ENCODE results near the gene NR2E1.

Gene NR2E1

DNA sequence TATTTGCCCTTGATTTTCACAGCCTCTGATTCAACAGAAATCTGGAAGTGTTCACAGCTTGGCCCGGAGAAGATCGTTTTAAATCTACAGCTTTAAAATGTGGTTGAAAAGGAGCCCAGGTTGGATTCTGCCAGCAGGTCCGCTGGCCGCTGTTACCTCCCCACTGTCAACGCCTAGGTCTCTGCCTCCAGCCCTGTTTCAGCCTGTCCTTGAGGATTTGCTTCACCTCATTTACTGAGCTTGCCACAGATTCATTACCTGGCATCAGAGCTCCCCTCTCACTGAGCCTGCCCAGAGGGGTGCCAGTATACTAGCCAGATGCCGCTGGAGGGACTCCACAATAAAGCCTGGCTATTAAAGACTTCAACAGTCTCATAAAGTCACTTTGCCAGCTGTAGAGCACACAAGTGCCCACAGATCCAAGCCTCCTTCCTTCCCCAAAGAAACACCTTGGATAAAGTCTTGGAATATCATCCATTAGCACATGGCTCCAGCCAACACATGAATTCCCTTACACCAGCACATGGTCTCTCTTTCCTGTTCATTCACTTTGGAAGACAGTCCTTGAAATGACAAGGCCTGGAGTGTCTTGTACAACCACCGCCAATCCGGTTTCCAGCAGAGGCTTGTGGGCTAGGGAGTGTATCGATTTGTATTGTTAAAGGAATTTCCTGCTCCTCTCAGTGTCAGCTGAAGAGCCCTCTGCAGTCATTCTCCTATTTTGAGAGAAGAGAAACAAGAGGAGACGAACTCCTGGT is 9.5 kb upstream of the NR2E1 start:
- DNase-seq = no peak

- DNase-seq = no peak
Measured at GRCh38 chr6:108156938-108157233, 8.9 kb upstream of the NR2E1 start.

GRCh38 chr6:108157234-108157980 is 8.4 kb upstream of the NR2E1 start:
- no peak for DNase-seq

DNA sequence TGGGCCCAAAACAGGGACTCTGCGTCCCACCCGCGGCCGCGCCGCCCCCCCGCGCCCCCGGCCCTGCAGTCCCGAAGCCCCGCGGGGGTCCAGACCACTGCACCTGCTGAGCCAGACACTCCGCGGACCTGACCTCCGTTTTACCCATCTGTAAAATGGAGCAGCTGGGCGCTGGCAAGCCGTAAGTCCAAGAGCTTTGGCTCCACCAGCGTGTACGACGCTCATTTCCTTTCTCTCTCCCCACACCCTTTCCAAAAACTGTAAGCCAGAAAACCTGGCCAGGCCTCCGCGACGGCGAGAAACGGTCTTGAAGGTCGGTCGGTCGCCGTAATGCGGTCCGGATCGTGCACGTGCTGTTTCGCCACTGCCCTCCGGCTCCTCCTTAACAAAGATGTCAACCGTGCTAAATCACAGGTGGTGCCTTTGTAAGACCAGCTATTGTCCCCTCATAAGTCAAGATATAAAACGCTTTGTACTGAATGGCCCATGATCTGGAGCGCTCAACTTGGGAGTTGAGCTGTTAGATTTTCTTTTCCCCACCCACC is 7.8 kb upstream of the NR2E1 start:
- no peak for DNase-seq

- no peak for DNase-seq
Measured at GRCh38 chr6:108159981-108160380, 5.8 kb upstream of the NR2E1 start.

- DNase-seq = no peak
Measured at GRCh38 chr6:108161724-108162282, 4.0 kb upstream of the NR2E1 start.

DNA sequence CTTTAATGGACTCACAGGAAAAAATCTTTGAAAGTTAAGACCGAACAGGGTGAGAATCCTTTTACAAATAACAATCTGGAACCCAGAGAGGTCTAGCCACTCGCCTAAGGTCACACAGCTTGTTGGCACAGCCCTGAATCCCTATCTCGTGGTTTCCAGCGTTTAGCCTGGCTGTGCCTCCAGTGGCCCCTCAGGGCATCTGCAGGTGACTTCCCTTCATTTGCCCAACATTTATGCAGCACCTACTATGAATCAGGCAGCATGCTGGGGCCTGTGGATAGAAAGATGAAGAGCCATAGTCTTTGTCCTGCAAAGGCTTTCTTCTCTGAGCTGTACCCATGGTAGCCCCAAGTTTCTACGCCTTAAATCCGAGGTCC is 2.6 kb upstream of the NR2E1 start:
- no peak for DNase-seq

GRCh38 chr6:108163644-108164542 is 1.9 kb upstream of the NR2E1 start:
- DNase-seq = no peak

DNA sequence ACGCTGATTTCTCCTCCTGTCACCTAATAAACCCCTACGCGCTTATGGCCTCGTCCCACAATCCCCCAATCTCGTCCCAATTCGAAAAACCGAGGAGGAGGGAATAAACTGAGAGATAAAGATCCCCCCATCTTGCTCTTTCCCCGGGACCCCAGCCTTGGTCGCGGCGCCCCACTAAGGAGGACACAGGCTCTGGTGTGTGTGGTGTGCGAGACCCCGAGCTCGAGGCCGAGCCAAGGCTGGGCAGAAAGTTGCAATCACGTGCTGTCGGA is 1.3 kb upstream of the NR2E1 start:
- no peak for DNase-seq

DNA sequence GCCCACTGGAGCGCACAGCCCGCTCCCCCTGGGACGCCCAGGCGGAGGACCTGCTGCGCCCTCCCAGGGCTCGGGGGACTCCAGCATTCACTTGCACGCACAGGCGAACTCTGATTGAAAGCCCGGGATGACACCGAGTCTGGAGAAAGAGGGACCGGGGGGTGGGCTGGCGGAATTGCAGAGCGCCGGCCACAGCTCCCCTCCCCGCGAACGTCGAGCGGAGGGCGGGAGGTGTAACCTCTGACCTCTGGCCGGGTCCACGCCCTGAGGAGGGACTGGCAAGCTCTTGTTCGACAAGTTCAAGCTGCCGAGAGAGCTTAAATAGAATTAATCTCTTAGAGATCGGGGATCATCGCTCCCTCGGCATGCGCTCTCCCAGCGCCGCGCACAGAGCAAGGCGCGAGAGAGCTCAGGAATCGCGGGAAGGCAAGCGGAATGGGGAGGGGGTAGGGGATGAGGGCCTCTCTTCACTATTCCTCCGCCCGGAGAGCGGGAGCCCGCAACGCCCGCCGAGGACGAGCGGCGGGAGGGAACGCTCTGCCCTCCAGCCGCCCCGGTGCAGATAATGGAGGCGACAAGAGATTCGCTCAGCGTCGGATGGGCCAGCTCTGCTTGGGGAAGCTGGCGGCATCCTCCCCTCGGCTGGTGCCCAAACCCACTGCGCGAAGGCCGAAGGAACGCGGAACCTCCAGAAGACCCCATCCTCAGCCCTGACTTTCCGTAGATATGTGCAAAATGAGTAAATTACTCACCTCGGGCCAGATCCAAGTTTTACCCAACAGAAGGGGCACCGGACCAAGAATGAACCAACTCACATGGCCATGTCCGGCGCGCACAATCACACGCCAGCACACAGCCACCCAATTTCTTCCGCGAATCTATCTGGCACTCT is 761 bp upstream of the NR2E1 start:
- no peak for DNase-seq

DNA sequence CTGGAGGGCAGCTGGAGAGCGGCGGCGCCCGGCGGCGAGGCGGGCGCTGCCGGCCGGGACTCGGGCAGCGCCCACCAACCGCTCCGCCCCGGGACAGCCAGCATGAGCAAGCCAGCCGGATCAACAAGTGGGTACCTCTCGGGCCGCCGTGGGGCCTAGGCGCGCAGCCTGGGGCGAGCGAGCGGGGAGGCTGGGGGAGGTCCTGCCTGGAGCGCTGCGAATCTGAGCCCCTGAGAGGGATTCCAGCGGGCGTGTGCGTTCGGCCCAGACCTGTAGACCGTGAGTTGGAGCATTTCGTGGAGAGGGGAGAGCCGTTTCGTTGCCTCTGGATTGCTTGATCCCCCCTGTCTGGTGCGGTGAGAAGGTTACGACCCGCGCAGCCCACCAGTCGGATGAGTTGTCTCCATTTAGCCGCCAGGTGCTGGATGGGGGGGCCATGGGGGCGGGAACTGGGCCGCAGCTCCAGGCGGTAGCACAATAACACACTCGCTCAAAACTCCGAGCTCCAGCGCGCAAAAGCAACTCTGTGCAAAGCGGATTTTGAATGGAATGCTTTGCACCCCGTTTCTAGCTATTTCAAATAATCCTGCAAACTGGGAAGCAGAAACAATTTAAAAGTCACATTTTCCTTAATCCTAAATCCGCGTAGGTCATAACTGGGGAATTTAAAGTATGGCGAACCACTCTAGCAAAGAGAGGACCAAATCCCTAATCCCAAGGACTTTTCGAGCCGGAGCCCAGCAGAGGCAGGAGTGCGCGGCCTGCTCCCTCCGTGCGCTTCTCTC is 1.0 kb downstream of the NR2E1 start:
- no peak for DNase-seq

- DNase-seq = no peak
Measured at GRCh38 chr6:108167449-108168089, 1.7 kb downstream of the NR2E1 start.

GRCh38 chr6:108168090-108168463 is 2.3 kb downstream of the NR2E1 start:
- DNase-seq = no peak

- peak; percentile 27 for DNase-seq
Measured at GRCh38 chr6:108168501-108169463, 3.0 kb downstream of the NR2E1 start.

- no peak for DNase-seq
Measured at GRCh38 chr6:108169464-108170331, 3.9 kb downstream of the NR2E1 start.

DNA sequence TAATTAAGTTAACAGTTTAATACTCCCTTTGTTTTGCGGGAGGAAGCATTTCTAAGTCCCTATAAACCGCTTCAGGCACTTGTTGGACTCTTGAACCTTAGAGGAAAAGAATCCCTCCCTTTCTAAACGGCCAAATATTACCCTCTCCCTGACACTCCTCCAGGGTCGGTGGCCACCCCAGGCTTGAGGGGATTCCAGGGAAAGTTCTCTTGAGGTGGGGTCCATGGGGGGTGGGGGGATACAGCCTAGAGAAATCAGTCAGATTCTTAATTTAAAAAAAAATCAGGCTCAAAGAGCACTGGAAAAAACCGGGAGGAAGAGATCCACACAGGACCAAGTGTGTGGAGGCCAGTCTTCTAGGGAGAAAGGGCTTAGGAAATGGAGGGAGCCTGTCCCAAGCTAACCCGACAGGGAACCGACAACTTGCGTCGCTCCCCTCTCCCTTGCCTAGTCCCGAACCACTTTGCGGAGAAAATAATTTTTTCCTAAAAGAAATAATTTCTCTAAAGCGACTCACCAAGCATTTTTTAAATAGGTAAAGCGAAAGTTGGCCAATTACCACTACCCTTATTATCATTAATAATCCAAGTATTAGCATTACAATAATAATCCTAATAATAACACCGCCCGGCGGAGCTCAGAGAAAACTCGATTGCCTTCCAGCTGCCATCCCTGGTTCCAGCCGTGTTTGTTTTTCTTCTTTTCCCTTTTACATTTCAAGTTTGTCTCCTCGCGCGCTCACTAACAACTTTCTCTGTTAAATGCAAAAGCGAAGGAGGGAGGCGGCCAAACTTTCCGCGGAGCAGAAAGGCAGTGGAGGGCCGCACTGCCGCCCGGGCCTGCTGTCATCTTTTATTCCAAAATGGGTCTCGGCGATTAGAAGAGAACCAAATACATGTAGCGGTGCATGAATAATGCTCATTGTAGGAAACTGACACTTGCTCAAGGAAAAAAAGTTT is 4.8 kb downstream of the NR2E1 start:
- DNase-seq = no peak

DNA sequence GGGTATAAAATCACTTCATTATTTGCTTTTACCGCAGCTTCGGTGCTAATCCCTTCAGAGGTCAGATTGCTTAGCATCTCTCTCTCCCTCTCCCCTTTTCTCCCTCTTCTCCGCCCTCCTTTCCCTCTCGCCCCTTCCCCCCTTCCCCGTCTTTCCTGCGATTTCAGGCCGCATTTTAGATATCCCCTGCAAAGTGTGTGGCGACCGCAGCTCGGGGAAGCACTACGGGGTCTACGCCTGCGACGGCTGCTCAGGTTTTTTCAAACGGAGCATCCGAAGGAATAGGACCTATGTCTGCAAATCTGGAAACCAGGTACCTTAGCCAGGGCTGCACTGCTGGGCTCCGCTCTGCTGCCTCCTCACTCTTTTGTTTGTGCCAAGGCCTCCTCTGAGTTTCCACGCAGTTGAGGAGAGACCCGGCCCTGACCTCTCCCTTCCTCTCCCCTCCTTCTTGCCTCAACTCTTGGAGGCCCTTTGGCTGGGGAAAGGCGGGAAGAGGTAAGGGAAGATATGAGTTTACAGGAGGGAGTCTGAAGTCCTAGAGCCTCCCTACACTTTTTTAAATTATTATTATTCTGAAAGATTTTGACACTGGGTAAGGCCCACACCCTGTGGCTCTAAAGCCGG is 5.6 kb downstream of the NR2E1 start:
- DNase-seq = no peak

Measured in fibroblast of skin of scalp (primary cell).